ENCODE results near the gene COL17A1.

GRCh38 chr10:104020020-104020419 lies 65.7 kb downstream of the COL17A1 start:
- TF ChIP-seq POLR2AphosphoS5 (IDR thresholded peaks at IDR 0.05) (no peak), POLR2A (IDR thresholded peaks at IDR 0.05) (no peak)
